OCI-LY7 (cell line): ENCODE data around the gene MARCHF2. TPM values are rescaled to one million over a fixed set of nuclear protein-coding genes. Genes with fewer than 3 reads are reported as not detected.
"Not testable (repeated sequence)": the region's sequence is repeated elsewhere in the genome, so short reads cannot be mapped to it uniquely, and the experiment has no call there.

Experiments used
- BruUV-seq: library from RNA; stranded (reverse); fragments of 400-500 nt; replicated peaks from 2 replicates; lab custom pipeline; 2021; lab: Mats Ljungman, UMichigan
- CTCF ChIA-PET: fragments of 300-600 bp; sonication (Branson Sonifier 250); formaldehyde crosslinking; loops from one replicate; lab custom pipeline; 2022; ENCODE audit warnings: antibody characterized with exemption; ENCODE audit not compliant: unreplicated experiment; lab: Charles Lee
- POLR2A ChIA-PET: fragments of 300-600 bp; sonication (Branson Sonifier 250); formaldehyde crosslinking; loops from one replicate; lab custom pipeline; 2022; ENCODE audit warnings: antibody characterized with exemption; lab: Charles Lee
- DNase-seq: peaks from one replicate; pipeline ENCODE4 v3.0.0-alpha.2; 2015; ENCODE audit warnings: low spot score
- H2AFZ ChIP-seq: fragments of 200-600 bp; sonication (generic), shearing (Covaris generic); 2 replicates; pipeline ENCODE4 v1.6.1; 2014; ENCODE audit warnings: mild to moderate bottlenecking, antibody characterized with exemption, low read length, moderate library complexity
- H3K27ac ChIP-seq: fragments of 200-600 bp; sonication (generic); 2 replicates; pipeline ENCODE4 v1.5.1; 2014; ENCODE audit warnings: mixed run types, low read depth, mild to moderate bottlenecking, moderate library complexity, low read length, inconsistent platforms; ENCODE audit not compliant: poor library complexity, severe bottlenecking
- H3K36me3 ChIP-seq: fragments of 200-600 bp; sonication (generic); 2 replicates; pipeline ENCODE4 v1.6.1; 2014; ENCODE audit warnings: mild to moderate bottlenecking, antibody characterized with exemption, low read length, moderate library complexity, mixed read lengths; ENCODE audit not compliant: insufficient read depth
- H3K4me1 ChIP-seq: fragments of 200-600 bp; sonication (generic); 2 replicates; pipeline ENCODE4 v1.5.1; 2014; ENCODE audit warnings: mild to moderate bottlenecking, low read length; ENCODE audit not compliant: insufficient read depth, poor library complexity, severe bottlenecking
- H3K4me2 ChIP-seq: fragments of 200-600 bp; sonication (generic); 2 replicates; pipeline ENCODE4 v1.6.1; 2014; ENCODE audit warnings: mild to moderate bottlenecking, low read length
- H3K4me3 ChIP-seq: fragments of 200-600 bp; sonication (generic); 2 replicates; pipeline ENCODE4 v1.5.1; 2014; ENCODE audit warnings: mild to moderate bottlenecking, low read depth, low read length; ENCODE audit not compliant: poor library complexity, severe bottlenecking
- H3K79me2 ChIP-seq: fragments of 200-600 bp; sonication (generic); 2 replicates; pipeline ENCODE4 v1.6.1; 2016; ENCODE audit warnings: low read depth, mild to moderate bottlenecking, low read length, moderate library complexity, mixed read lengths; ENCODE audit not compliant: insufficient read depth
- H3K9me2 ChIP-seq: fragments of 200-600 bp; sonication (generic); 2 replicates; pipeline ENCODE4 v1.6.1; 2016; ENCODE audit warnings: mild to moderate bottlenecking, low read length, mixed read lengths; ENCODE audit not compliant: insufficient read depth
- H3K9me3 ChIP-seq: fragments of 200-600 bp; sonication (generic); 2 replicates; pipeline ENCODE4 v1.6.1; 2014; ENCODE audit warnings: mild to moderate bottlenecking, mixed run types, low read length, mixed read lengths
- H4K20me1 ChIP-seq: fragments of 200-600 bp; sonication (generic); 2 replicates; pipeline ENCODE4 v1.6.1; 2014; ENCODE audit warnings: mild to moderate bottlenecking, antibody characterized with exemption, low read length, moderate library complexity, mixed read lengths; ENCODE audit not compliant: insufficient read depth
- CTCF ChIP-seq: fragments of 200-600 bp; sonication (generic); conservative IDR thresholded peaks from 2 replicates; pipeline ENCODE4 v1.5.1; 2014; ENCODE audit warnings: mild to moderate bottlenecking, antibody characterized with exemption, low read length, moderate library complexity, mixed read lengths
- EZH2phosphoT487 ChIP-seq: fragments of 200-600 bp; sonication (generic); IDR thresholded peaks from 2 replicates; pipeline ENCODE4 v1.6.1; 2018; ENCODE audit warnings: low read depth, borderline replicate concordance, mild to moderate bottlenecking, mixed run types, antibody characterized with exemption, low read length, moderate library complexity, mixed read lengths
- intact Hi-C: fragments of 100-400 bp; cut with micrococcal nuclease; formaldehyde crosslinking; loops from one replicate; pipeline ENCODE4 v1.10.0; 2022; ENCODE audit not compliant: unreplicated experiment
- total RNA-seq, 2 experiments: library from RNA; depleted of rRNA in 1 of 2; stranded (reverse); fragments of >200 nt in 1 of 2; shearing (Covaris generic) in 1 of 2; gene quantifications; 2 replicates each; pipeline ENCODE4 v1.2.3, GENCODE V29; 2014 to 2022

MARCHF2 gene
- total RNA-seq, 2 experiments from 2014 or later = 12.4 to 14.1 TPM

- no peak for DNase-seq
- Histone ChIP-seq H3K4me1 (no peaks in the 10 kb centered on the region), H3K79me2 (no peaks in the 10 kb centered on the region), H3K9me2 (no peaks in the 10 kb centered on the region), H3K36me3 (no peaks in the 10 kb centered on the region), H4K20me1 (no peaks in the 10 kb centered on the region), H3K27ac (no peak overlapping the region), H2AFZ (no peak overlapping the region), H3K9me3 (no peaks in the 10 kb centered on the region), H3K4me3 (no peak overlapping the region), H3K4me2 (no peak overlapping the region)
- ChIA-PET CTCF (no interaction called here), POLR2A (no interaction called here)
- no peak for TF ChIP-seq EZH2phosphoT487
- no peak for TF ChIP-seq CTCF
- BruUV-seq = no TSS peak
- intact Hi-C loops = no loop called here
Measured at GRCh38 chr19:8371011-8371804, 41.9 kb upstream of the MARCHF2 start.

- BruUV-seq = no TSS peak
- no peaks in the 10 kb centered on the region for H3K79me2 ChIP-seq
- H3K4me3 ChIP-seq = no peak overlapping the region
- H3K27ac ChIP-seq = no peak overlapping the region
- no peaks in the 10 kb centered on the region for H3K4me1 ChIP-seq
- H3K4me2 ChIP-seq = no peak overlapping the region
- H4K20me1 ChIP-seq = no peaks in the 10 kb centered on the region
- no peak for TF ChIP-seq CTCF
- no peak for TF ChIP-seq EZH2phosphoT487
- intact Hi-C loops = no loop called here
- POLR2A ChIA-PET = no interaction called here
- CTCF ChIA-PET = no interaction called here
- H2AFZ ChIP-seq = no peak overlapping the region
- H3K9me2 ChIP-seq = no peaks in the 10 kb centered on the region
- no peak for DNase-seq
- H3K36me3 ChIP-seq = no peaks in the 10 kb centered on the region
- H3K9me3 ChIP-seq = no peaks in the 10 kb centered on the region
Measured at GRCh38 chr19:8373867-8374813, 39.0 kb upstream of the MARCHF2 start.

GRCh38 chr19:8375766-8376165, 37.3 kb upstream of the MARCHF2 start:
- intact Hi-C loops, H2AFZ ChIP-seq, CTCF ChIA-PET, H3K9me3 ChIP-seq, BruUV-seq, H3K36me3 ChIP-seq, H3K4me2 ChIP-seq, POLR2A ChIA-PET, H3K4me3 ChIP-seq, H3K4me1 ChIP-seq, H3K27ac ChIP-seq, DNase-seq, H3K9me2 ChIP-seq, H4K20me1 ChIP-seq, H3K79me2 ChIP-seq: not testable (repeated sequence)

GRCh38 chr19:8376373-8376974, 36.6 kb upstream of the MARCHF2 start:
- POLR2A ChIA-PET, H3K36me3 ChIP-seq, DNase-seq, H3K27ac ChIP-seq, H3K9me3 ChIP-seq, H4K20me1 ChIP-seq, intact Hi-C loops, BruUV-seq, H3K4me2 ChIP-seq, H3K9me2 ChIP-seq, H3K4me3 ChIP-seq, H2AFZ ChIP-seq, H3K4me1 ChIP-seq, H3K79me2 ChIP-seq, CTCF ChIA-PET: not testable (repeated sequence)
